ENCODE data around the gene KRTAP4-5. TPM values are rescaled to one million over a fixed set of nuclear protein-coding genes. Genes with fewer than 3 reads are reported as not detected.

KRTAP4-5 gene
- total and polyA plus RNA-seq, 2 experiments from 2014 or later = not detected

DNA sequence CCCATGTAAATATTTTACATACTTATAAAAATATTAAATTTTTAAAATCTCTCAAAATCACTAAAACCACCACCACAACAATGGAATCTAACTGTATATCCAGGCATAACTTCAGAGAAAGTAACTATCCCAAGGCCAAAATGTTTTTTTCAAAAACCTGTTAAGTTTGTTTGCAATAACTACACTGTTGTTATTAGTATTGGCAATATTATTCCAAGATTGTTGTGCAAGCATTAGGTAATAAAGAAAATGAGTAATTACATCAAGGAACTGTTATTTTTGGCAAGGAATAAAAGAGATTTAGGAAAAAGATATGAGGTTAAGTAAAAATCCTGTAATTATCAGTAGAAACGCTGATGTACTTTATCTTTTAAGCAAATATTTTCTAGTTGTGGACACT lies 22.3 kb downstream of the KRTAP4-5 start (continued):
- no peak for TF ChIP-seq ZNF462 (CRISPR knock-in tag; IDR thresholded peaks at IDR 0.05)
- TF ChIP-seq, protein P1, sequence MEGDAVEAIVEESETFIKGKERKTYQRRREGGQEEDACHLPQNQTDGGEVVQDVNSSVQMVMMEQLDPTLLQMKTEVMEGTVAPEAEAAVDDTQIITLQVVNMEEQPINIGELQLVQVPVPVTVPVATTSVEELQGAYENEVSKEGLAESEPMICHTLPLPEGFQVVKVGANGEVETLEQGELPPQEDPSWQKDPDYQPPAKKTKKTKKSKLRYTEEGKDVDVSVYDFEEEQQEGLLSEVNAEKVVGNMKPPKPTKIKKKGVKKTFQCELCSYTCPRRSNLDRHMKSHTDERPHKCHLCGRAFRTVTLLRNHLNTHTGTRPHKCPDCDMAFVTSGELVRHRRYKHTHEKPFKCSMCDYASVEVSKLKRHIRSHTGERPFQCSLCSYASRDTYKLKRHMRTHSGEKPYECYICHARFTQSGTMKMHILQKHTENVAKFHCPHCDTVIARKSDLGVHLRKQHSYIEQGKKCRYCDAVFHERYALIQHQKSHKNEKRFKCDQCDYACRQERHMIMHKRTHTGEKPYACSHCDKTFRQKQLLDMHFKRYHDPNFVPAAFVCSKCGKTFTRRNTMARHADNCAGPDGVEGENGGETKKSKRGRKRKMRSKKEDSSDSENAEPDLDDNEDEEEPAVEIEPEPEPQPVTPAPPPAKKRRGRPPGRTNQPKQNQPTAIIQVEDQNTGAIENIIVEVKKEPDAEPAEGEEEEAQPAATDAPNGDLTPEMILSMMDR (conservative IDR thresholded peaks at IDR 0.05; ENCODE audit: low read depth in 2 of 2) = no peak

- Histone ChIP-seq H3K36me3 (ENCODE audit: insufficient read depth) (no peaks in the 10 kb centered on the region; the same call in 1 of the 2 replicates), H3K9me2 (ENCODE audit: insufficient read depth) (no peaks in the 10 kb centered on the region), H3K4me1 (ENCODE audit: insufficient read depth) (no peaks in the 10 kb centered on the region), H3F3A (replicated peaks; ENCODE audit: low read depth) (no peaks in the 10 kb centered on the region), H3K4me3 (no peak overlapping the region), H3K79me2 (replicated peaks; ENCODE audit: insufficient read depth) (no peaks in the 10 kb centered on the region), H3K27me3 (ENCODE audit: insufficient read depth) (no peaks in the 10 kb centered on the region), H3K27ac (ENCODE audit: low read depth) (no peak overlapping the region), H3K4me2 (no peak overlapping the region), H2AFZ (no peak overlapping the region), H4K20me1 (replicated peaks; ENCODE audit: insufficient read depth) (no peaks in the 10 kb centered on the region)
- Mint-ChIP-seq H3K27me3 (ENCODE audit: insufficient read depth, low read depth, poor library complexity) (peaks cover 5% of the 10 kb centered on the region), H3K9me3 (no peaks in the 10 kb centered on the region; the same call in 2 of the 3 replicates), H3K4me3 (no peak overlapping the region), H3K4me1 (peaks cover 5% of the 10 kb centered on the region), H3K27ac (no peak overlapping the region), H3K36me3 (ENCODE audit: low read depth) (no peaks in the 10 kb centered on the region)
- ATAC-seq (no peak), DNase-seq (ENCODE audit: low spot score) (no peak)
- no peak for TF ChIP-seq CREB1 (CRISPR knock-in tag; IDR thresholded peaks at IDR 0.05; ENCODE audit: low read depth)
- no peak for TF ChIP-seq STAT1 (IDR thresholded peaks at IDR 0.05; ENCODE audit: unreplicated experiment)
- TF ChIP-seq POLR2AphosphoS5 (IDR thresholded peaks at IDR 0.05; ENCODE audit: low read depth) = no peak
- TF ChIP-seq, protein P1 (conservative IDR thresholded peaks at IDR 0.05; ENCODE audit: low read depth in 2 of 2) = no peak
- no peak for TF ChIP-seq ZNF331 (CRISPR knock-in tag; IDR thresholded peaks at IDR 0.05; ENCODE audit: low read depth)
- TF ChIP-seq REST (IDR thresholded peaks at IDR 0.05; ENCODE audit: unreplicated experiment) = no peak
- no peak for TF ChIP-seq EZH2 (IDR thresholded peaks at IDR 0.05; ENCODE audit: low read depth, unreplicated experiment)
- no peak for TF ChIP-seq ZNF114 (CRISPR knock-in tag; IDR thresholded peaks at IDR 0.05)
- TF ChIP-seq EZH2phosphoT487 (IDR thresholded peaks at IDR 0.05; ENCODE audit: unreplicated experiment) = no peak
These were observed 23.2 kb downstream of the KRTAP4-5 start for GRCh38 chr17:41126412-41126811.
